ENCODE data around the gene CAMKV.

The CAMKV gene

GRCh38 chr3:49903451-49904424, 34.0 kb upstream of the CAMKV start, which contains the start of gene MST1R:
MST1R (minus strand) TSS chr3:49903873; CDS start chr3:49903609, 264 bp downstream.
- H3K79me2 ChIP-seq (ENCODE audit: low read length) = no peaks in the 10 kb centered on the region
- TF ChIP-seq EZH2phosphoT487 (IDR thresholded peaks at IDR 0.05; ENCODE audit: low read length) (no peak), EZH2 (optimal IDR thresholded peaks at IDR 0.05; ENCODE audit: low read depth, low read length) (no peak)
- no peaks in the 10 kb centered on the region for H3K36me3 ChIP-seq (replicated peaks; ENCODE audit: insufficient read depth, low read length)
- DNase-seq = peak; percentile 34
- H3K9me2 ChIP-seq (replicated peaks; ENCODE audit: insufficient read depth, low read length) = no peaks in the 10 kb centered on the region
- H3F3A ChIP-seq (ENCODE audit: insufficient read depth, low read length) = no peaks in the 10 kb centered on the region
- H3K27me3 ChIP-seq (replicated peaks; ENCODE audit: insufficient read depth, low read length) = no peaks in the 10 kb centered on the region
- peak within 1 kb of the TSS; percentile 27; the same call in 1 of the 2 replicates for H3K4me2 ChIP-seq (ENCODE audit: low read depth, low read length)
- no peak within 1 kb of the TSS for H3K4me3 ChIP-seq (ENCODE audit: low read length)
- peaks cover 26% of the 10 kb centered on the region for H3K4me1 ChIP-seq (ENCODE audit: low read length)
- no peaks in the 10 kb centered on the region for H4K20me1 ChIP-seq (ENCODE audit: insufficient read depth, low read length)
- no peaks in the 10 kb centered on the region for H3K9me3 ChIP-seq (replicated peaks; ENCODE audit: insufficient read depth, low read length)
- no peak within 1 kb of the TSS for H3K9ac ChIP-seq (ENCODE audit: low read length)
- no peak within 1 kb of the TSS for H2AFZ ChIP-seq (ENCODE audit: low read length)
- no peak within 1 kb of the TSS for H3K27ac ChIP-seq (ENCODE audit: low read length)

GRCh38 chr3:49902511-49903345, 33.0 kb upstream of the CAMKV start:
- no peak overlapping the region for H3K4me3 ChIP-seq (ENCODE audit: low read length)
- peaks cover 26% of the 10 kb centered on the region for H3K4me1 ChIP-seq (ENCODE audit: low read length)
- no peak overlapping the region for H2AFZ ChIP-seq (ENCODE audit: low read length)
- no peaks in the 10 kb centered on the region for H4K20me1 ChIP-seq (ENCODE audit: insufficient read depth, low read length)
- no peak for DNase-seq
- no peaks in the 10 kb centered on the region for H3F3A ChIP-seq (ENCODE audit: insufficient read depth, low read length)
- no peaks in the 10 kb centered on the region for H3K9me2 ChIP-seq (replicated peaks; ENCODE audit: insufficient read depth, low read length)
- H3K9me3 ChIP-seq (replicated peaks; ENCODE audit: insufficient read depth, low read length) = no peaks in the 10 kb centered on the region
- no peaks in the 10 kb centered on the region for H3K79me2 ChIP-seq (ENCODE audit: low read length)
- no peaks in the 10 kb centered on the region for H3K27me3 ChIP-seq (replicated peaks; ENCODE audit: insufficient read depth, low read length)
- no peak overlapping the region for H3K27ac ChIP-seq (ENCODE audit: low read length)
- no peaks in the 10 kb centered on the region for H3K36me3 ChIP-seq (replicated peaks; ENCODE audit: insufficient read depth, low read length)
- TF ChIP-seq EZH2phosphoT487 (IDR thresholded peaks at IDR 0.05; ENCODE audit: low read length) = no peak
- TF ChIP-seq CTCF (IDR thresholded peaks at IDR 0.05; ENCODE audit: low read length) = no peak
- no peak for TF ChIP-seq EZH2 (optimal IDR thresholded peaks at IDR 0.05; ENCODE audit: low read depth, low read length)
- H3K9ac ChIP-seq (ENCODE audit: low read length) = no peak overlapping the region
- H3K4me2 ChIP-seq (ENCODE audit: low read depth, low read length) = no peak overlapping the region

- no peak for DNase-seq
- Histone ChIP-seq H4K20me1 (ENCODE audit: insufficient read depth, low read length) (no peaks in the 10 kb centered on the region), H3K4me1 (ENCODE audit: low read length) (peaks cover 26% of the 10 kb centered on the region), H2AFZ (ENCODE audit: low read length) (no peak overlapping the region), H3K36me3 (replicated peaks; ENCODE audit: insufficient read depth, low read length) (no peaks in the 10 kb centered on the region), H3K79me2 (ENCODE audit: low read length) (no peaks in the 10 kb centered on the region), H3K27me3 (replicated peaks; ENCODE audit: insufficient read depth, low read length) (no peaks in the 10 kb centered on the region), H3K27ac (ENCODE audit: low read length) (no peak overlapping the region), H3K9ac (ENCODE audit: low read length) (no peak overlapping the region), H3K9me2 (replicated peaks; ENCODE audit: insufficient read depth, low read length) (no peaks in the 10 kb centered on the region), H3K4me3 (ENCODE audit: low read length) (no peak overlapping the region), H3K9me3 (replicated peaks; ENCODE audit: insufficient read depth, low read length) (no peaks in the 10 kb centered on the region), H3K4me2 (ENCODE audit: low read depth, low read length) (no peak overlapping the region), H3F3A (ENCODE audit: insufficient read depth, low read length) (no peaks in the 10 kb centered on the region)
- TF ChIP-seq EZH2 (optimal IDR thresholded peaks at IDR 0.05; ENCODE audit: low read depth, low read length) (no peak), CTCF (IDR thresholded peaks at IDR 0.05; ENCODE audit: low read length) (no peak), EZH2phosphoT487 (IDR thresholded peaks at IDR 0.05; ENCODE audit: low read length) (no peak)
Observed at GRCh38 chr3:49901366-49902339, 31.9 kb upstream of the CAMKV start.

Data from MM.1S (cell line).